ENCODE measurements around the gene SBF2. TPM values are rescaled to one million over a fixed set of nuclear protein-coding genes. Genes with fewer than 3 reads are reported as not detected.

Gene SBF2
- total RNA-seq, 4 donors from 2014 or later, result 29.7 to 60.4 (median 36.0) TPM

DNA sequence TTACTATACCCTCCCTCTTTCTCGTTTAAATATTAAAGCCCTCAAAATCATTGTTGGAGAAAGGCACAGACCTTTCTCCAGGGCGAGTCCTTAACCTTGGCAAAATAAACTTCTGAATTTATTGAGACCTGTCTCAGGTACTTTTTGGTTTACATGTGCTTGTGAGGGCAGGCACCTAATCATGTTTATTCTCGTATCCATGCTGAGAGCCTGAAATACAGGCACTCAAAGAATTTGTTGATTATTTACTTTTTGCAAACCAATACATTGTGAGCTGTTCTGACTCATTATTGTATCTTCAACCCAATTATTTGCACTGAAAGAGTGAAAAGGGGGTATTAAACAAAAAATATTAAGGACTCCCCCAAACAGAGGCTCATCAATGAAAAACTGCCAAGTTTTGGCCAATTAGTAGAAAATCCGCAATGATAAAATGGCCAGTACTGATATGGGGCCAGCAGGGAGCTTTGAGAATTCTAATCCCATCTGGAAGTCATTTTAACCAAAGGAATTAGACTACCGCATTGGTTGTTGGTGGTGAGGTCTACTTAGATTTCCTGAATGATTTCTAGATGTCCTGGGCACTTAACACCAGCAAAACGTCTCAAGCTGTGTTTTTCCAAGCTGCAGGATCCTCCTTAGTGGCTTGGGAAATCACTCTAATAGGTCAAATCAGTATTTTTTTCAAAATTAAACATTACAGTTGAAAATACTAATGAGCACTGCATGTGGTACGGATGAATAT lies 472.8 kb downstream of the SBF2 start:
- DNase-seq (ENCODE audit: low spot score in 2 of 2), result no peak
- H3K4me3 ChIP-seq (ENCODE audit: low read depth, poor library complexity, severe bottlenecking), result no peak overlapping the region
- intact Hi-C loops (cut with DNase I; ENCODE audit: low total_unique reads), result no loop called here
- WGBS, 2 donors, result 60 to 61% methylated on average over 7 of the region's 7 CpGs
- TF ChIP-seq, protein P1, sequence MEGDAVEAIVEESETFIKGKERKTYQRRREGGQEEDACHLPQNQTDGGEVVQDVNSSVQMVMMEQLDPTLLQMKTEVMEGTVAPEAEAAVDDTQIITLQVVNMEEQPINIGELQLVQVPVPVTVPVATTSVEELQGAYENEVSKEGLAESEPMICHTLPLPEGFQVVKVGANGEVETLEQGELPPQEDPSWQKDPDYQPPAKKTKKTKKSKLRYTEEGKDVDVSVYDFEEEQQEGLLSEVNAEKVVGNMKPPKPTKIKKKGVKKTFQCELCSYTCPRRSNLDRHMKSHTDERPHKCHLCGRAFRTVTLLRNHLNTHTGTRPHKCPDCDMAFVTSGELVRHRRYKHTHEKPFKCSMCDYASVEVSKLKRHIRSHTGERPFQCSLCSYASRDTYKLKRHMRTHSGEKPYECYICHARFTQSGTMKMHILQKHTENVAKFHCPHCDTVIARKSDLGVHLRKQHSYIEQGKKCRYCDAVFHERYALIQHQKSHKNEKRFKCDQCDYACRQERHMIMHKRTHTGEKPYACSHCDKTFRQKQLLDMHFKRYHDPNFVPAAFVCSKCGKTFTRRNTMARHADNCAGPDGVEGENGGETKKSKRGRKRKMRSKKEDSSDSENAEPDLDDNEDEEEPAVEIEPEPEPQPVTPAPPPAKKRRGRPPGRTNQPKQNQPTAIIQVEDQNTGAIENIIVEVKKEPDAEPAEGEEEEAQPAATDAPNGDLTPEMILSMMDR (IDR thresholded peaks at IDR 0.05), result no peak
- TF ChIP-seq POLR2A (IDR thresholded peaks at IDR 0.05), result no peak

GRCh38 chr11:9820260-9820659 lies 473.8 kb downstream of the SBF2 start:
- 12 to 14% methylated on average over 1 of the region's 1 CpG for WGBS, 2 donors
- H3K4me3 ChIP-seq (ENCODE audit: low read depth, poor library complexity, severe bottlenecking), result no peak overlapping the region
- TF ChIP-seq POLR2A (IDR thresholded peaks at IDR 0.05), result no peak
- TF ChIP-seq, protein P1 (IDR thresholded peaks at IDR 0.05), result no peak
- peak in 1 of 2 donors; percentile 45 for DNase-seq (ENCODE audit: low spot score in 2 of 2)
- intact Hi-C loops (cut with DNase I; ENCODE audit: low total_unique reads), result no loop called here

DNA sequence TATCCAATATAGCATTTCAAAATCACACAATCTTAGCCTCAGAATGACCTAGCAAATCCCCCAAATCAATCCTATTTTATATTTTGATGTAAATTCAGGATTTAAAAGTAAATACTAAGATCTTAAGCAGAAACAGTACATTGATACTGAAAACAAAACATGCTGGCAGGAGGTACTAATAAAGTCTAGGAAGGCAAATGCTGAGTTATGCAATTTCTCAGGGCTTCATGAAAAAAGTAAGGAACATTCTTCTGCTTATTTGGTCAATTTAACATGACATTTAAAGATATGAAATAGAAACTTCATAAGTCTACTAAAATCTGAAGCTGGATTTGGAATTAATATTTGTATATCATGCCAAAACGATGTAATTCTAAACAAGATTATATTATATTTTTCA lies 476.8 kb downstream of the SBF2 start:
- WGBS, 2 donors, result 98% methylated on average over 1 of the region's 1 CpG
- H3K4me3 ChIP-seq (ENCODE audit: low read depth, poor library complexity, severe bottlenecking), result no peak overlapping the region
- intact Hi-C loops (cut with DNase I; ENCODE audit: low total_unique reads), result no loop called here
- no peak for DNase-seq (ENCODE audit: low spot score in 2 of 2)
- TF ChIP-seq, protein P1 (IDR thresholded peaks at IDR 0.05), result no peak
- TF ChIP-seq POLR2A (IDR thresholded peaks at IDR 0.05), result no peak

GRCh38 chr11:9815486-9816136 lies 478.4 kb downstream of the SBF2 start:
- 43 to 48% methylated on average over 6 of the region's 6 CpGs for WGBS, 2 donors

DNA sequence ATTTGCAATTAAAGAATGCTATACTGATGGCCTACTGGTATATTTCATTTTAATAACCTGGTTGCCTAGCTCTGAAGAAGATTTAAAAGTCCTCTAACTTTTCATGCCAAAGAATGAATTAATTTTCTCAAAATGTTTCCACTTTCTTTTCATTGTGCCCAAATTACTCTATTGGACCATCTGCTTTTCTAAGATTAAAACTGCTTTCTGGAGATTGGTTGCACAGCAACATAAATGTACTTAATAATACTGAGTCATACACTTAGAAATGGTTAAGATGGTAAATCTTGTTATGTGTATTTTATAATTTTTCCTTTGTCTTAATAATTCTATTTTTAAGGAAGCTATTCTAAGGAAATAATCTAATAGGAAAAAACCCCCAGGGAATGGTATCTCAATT lies 479.9 kb downstream of the SBF2 start:
- no peak overlapping the region for H3K4me3 ChIP-seq (ENCODE audit: low read depth, poor library complexity, severe bottlenecking)
- no peak for DNase-seq (ENCODE audit: low spot score in 2 of 2)
- intact Hi-C loops (cut with DNase I; ENCODE audit: low total_unique reads), result no loop called here
- TF ChIP-seq, protein P1 (IDR thresholded peaks at IDR 0.05), result no peak
- TF ChIP-seq POLR2A (IDR thresholded peaks at IDR 0.05), result no peak

More at GRCh38 chr11:9815486-9816136, 478.4 kb downstream of the SBF2 start:
- TF ChIP-seq, protein P1 (IDR thresholded peaks at IDR 0.05), result no peak
- TF ChIP-seq POLR2A (IDR thresholded peaks at IDR 0.05), result no peak
- no peak overlapping the region for H3K4me3 ChIP-seq (ENCODE audit: low read depth, poor library complexity, severe bottlenecking)
- peak in 1 of 2 donors; percentile 52 for DNase-seq (ENCODE audit: low spot score in 2 of 2)
- intact Hi-C loops (cut with DNase I; ENCODE audit: low total_unique reads), result no loop called here

All from lower leg skin (tissue), 4 donors.